Gastroesophageal sphincter (tissue), 3 donors: ENCODE data around the gene NSUN3.
A peak's percentile ranks its signal among the peaks of the same experiment; 100 is the strongest.

Source experiments
- CTCF ChIP-seq, 4 experiments: fragments of 200-600 bp in 2 of 4; fragments of 450-650 bp in 2 of 4; sonication (generic) in 1 of 4; IDR thresholded peaks; one replicate each; pipeline ENCODE4 v1.5.1; 2017 to 2019; ENCODE audit warnings: antibody characterized with exemption in 4 of 4, mild to moderate bottlenecking in 2 of 4, moderate library complexity in 2 of 4
- EP300 ChIP-seq: sonication (generic); formaldehyde crosslinking; IDR thresholded peaks from one replicate; pipeline ENCODE4 v1.6.1; 2017; ENCODE audit warnings: antibody characterized with exemption, mild to moderate bottlenecking
- POLR2A ChIP-seq, 2 donors: fragments of 450-650 bp; IDR thresholded peaks; one replicate each; pipeline ENCODE4 v1.6.1; 2017; ENCODE audit warnings: antibody characterized with exemption in 2 of 2, mild to moderate bottlenecking in 2 of 2, moderate library complexity in 1 of 2
- POLR2AphosphoS5 ChIP-seq: sonication (generic); formaldehyde crosslinking; IDR thresholded peaks from one replicate; pipeline ENCODE4 v1.6.1; 2017; ENCODE audit warnings: antibody characterized with exemption

GRCh38 chr3:94036909-94037507 lies 25.9 kb upstream of the NSUN3 start:
- TF ChIP-seq POLR2AphosphoS5, result no peak
- peak; percentile 4 to 44 (median 24) for TF ChIP-seq CTCF (IDR thresholded peaks at IDR 0.05)
- no peak for TF ChIP-seq EP300
- TF ChIP-seq POLR2A (IDR thresholded peaks at IDR 0.05), result no peak
